Gastroesophageal sphincter (tissue), 3 donors: ENCODE results near the gene TRAF3.

Source experiments
- POLR2A ChIP-seq, 2 donors: fragments of 450-650 bp; IDR thresholded peaks; one replicate each; pipeline ENCODE4 v1.6.1; 2017; ENCODE audit warnings: antibody characterized with exemption in 2 of 2, mild to moderate bottlenecking in 2 of 2, moderate library complexity in 1 of 2
- TF ChIP-seq, protein P1 (sequence below), 4 experiments: fragments of 200-600 bp in 2 of 4; fragments of 450-650 bp in 2 of 4; sonication (generic) in 1 of 4; IDR thresholded peaks; one replicate each; pipeline ENCODE4 v1.5.1; 2017 to 2019; ENCODE audit warnings: antibody characterized with exemption in 4 of 4, mild to moderate bottlenecking in 2 of 4, moderate library complexity in 2 of 4

DNA sequence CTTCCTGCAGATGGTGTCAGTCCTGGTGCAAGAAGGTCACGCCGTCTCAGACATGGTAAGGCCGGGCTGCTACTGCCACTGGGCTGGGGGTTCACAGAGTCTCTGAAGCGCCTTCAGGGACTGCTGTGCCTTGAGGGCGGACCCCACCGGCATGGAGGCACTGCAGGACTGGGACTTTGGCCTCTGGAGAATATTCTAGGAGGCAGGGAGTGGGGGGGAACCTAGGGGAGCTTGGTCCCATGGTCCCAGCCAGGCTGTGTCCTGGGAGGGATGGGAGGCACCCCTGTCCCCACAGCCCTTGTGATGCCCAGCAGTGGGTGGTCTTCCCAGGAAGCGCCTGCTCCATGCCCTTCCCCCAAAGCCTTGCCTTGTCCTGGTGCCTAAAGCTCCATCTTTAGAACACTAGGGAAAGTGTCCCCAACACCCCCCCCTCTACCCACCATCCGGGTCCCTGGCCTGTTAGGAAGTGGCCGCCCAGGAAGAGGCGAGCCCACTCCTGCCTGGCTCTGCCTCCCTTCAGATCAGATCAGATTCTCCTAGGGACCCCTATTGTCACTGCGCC is 146.8 kb downstream of the TRAF3 start:
- TF ChIP-seq, protein P1, sequence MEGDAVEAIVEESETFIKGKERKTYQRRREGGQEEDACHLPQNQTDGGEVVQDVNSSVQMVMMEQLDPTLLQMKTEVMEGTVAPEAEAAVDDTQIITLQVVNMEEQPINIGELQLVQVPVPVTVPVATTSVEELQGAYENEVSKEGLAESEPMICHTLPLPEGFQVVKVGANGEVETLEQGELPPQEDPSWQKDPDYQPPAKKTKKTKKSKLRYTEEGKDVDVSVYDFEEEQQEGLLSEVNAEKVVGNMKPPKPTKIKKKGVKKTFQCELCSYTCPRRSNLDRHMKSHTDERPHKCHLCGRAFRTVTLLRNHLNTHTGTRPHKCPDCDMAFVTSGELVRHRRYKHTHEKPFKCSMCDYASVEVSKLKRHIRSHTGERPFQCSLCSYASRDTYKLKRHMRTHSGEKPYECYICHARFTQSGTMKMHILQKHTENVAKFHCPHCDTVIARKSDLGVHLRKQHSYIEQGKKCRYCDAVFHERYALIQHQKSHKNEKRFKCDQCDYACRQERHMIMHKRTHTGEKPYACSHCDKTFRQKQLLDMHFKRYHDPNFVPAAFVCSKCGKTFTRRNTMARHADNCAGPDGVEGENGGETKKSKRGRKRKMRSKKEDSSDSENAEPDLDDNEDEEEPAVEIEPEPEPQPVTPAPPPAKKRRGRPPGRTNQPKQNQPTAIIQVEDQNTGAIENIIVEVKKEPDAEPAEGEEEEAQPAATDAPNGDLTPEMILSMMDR (IDR thresholded peaks at IDR 0.05) = no peak
- TF ChIP-seq POLR2A (IDR thresholded peaks at IDR 0.05) = no peak
